PFSK-1 (cell line): ENCODE measurements around the gene CDK6.

Experiments
- FOXP2 ChIP-seq: optimal IDR thresholded peaks from 2 replicates; pipeline ENCODE3; 2011; ENCODE audit warnings: borderline replicate concordance, control low read depth, inconsistent platforms; ENCODE audit not compliant: insufficient read depth; ENCODE audit errors: extremely low read length, extremely low read depth
- POLR2AphosphoS5 ChIP-seq: IDR thresholded peaks from 2 replicates; pipeline ENCODE4 v1.6.1; 2012; ENCODE audit warnings: low read depth, mild to moderate bottlenecking, control low read depth, low read length, moderate library complexity
- REST ChIP-seq, 2 experiments: IDR thresholded peaks; 2 replicates each; pipeline versions ENCODE4 v1.6.1 to v1.8.0; 2011 to 2012; ENCODE audit warnings: low read depth in 2 of 2, low read length in 2 of 2, control low read depth in 1 of 2, inconsistent platforms in 1 of 2, mild to moderate bottlenecking in 1 of 2, moderate library complexity in 1 of 2; ENCODE audit not compliant: insufficient read depth in 1 of 2
- TAF1 ChIP-seq: IDR thresholded peaks from 2 replicates; pipeline ENCODE4 v1.6.1; 2012; ENCODE audit warnings: low read length, control low read depth, borderline replicate concordance; ENCODE audit not compliant: insufficient read depth

GRCh38 chr7:92697414-92697813, 139.0 kb downstream of the CDK6 start:
- TF ChIP-seq TAF1: no peak
- TF ChIP-seq FOXP2: no peak
- no peak for TF ChIP-seq POLR2AphosphoS5
- no peak for TF ChIP-seq REST (IDR thresholded peaks at IDR 0.05; ENCODE audit: insufficient read depth in 1 of 2, low read depth in 2 of 2, low read length in 2 of 2)
